Measurements from ENCODE around the gene HOXD3. TPM values are rescaled to one million over a fixed set of nuclear protein-coding genes. Genes with fewer than 3 reads are reported as not detected.

Gene HOXD3
- total and polyA plus RNA-seq, 12 donors, result 2.0 to 41.3 (median 10.6) TPM

DNA sequence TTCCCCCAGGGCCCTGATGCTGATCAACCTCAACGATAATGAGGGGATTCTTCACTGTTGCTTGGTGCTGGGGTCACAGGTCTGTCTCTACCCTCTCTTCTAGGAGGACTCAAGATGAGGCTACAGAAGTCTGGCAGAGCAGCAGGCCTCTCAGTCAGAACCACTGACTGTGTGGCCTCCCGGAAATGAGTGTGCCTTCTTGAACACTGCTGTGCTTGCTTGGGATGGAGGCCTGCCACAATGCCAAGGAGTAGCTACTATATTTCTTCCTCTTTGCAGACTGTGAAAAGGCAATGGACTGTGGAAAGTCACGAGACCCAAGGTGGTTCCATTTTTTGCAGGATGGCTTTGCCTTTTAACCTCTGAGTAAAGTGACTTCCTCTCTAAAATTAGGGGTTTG is 25.6 kb downstream of the HOXD3 start:
- Histone ChIP-seq H3K27me3 (peaks cover 3% of the 10 kb centered on the region), H3K9me3 (replicated peaks in 1 of 3) (no peaks in the 10 kb centered on the region), H3K27ac (no peak overlapping the region), H3K4me1 (replicated peaks in 1 of 2) (peaks cover 5 to 9% of the 10 kb centered on the region in 2 donors), H3K36me3 (replicated peaks in 1 of 2) (no peaks in the 10 kb centered on the region), H3K4me3 (no peak overlapping the region)
- no peak for DNase-seq
- TF ChIP-seq CTCF (IDR thresholded peaks at IDR 0.05) (no peak), POLR2A (IDR thresholded peaks at IDR 0.05) (no peak)
- intact Hi-C loops (cut with DNase I), result no loop called here
- WGBS, 4 donors, result 78 to 92% (median 86%) methylated on average over 2 to 3 of the region's 3 CpGs

DNA sequence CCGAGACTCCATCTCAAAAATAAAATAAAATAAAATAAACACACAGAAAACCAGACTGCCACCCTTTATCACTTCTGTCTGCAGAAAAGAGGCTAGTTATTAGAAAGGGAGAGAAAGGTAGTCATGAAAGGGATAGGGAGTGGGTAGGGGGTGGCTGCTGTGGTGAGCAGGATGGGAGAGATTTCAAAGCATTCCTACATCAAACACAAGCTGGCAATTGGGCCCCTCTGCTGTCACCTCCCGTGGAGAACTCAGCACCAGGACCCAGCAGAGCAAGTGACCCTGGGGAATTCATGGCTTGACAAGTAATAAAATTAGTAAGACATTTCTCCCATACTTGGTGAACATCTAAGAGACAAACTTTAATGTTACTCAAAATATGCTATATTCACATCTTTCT is 27.6 kb downstream of the HOXD3 start:
- Histone ChIP-seq H3K27me3 (peaks cover 7% of the 10 kb centered on the region), H3K4me1 (replicated peaks in 1 of 2) (peaks cover 10 to 15% of the 10 kb centered on the region in 2 donors), H3K36me3 (replicated peaks in 1 of 2) (no peaks in the 10 kb centered on the region), H3K4me3 (no peak overlapping the region), H3K27ac (no peak overlapping the region), H3K9me3 (replicated peaks in 1 of 3) (no peaks in the 10 kb centered on the region)
- no peak for DNase-seq
- 79 to 98% (median 88%) methylated on average over 2 of the region's 2 CpGs for WGBS, 4 donors
- TF ChIP-seq CTCF (IDR thresholded peaks at IDR 0.05) (no peak), POLR2A (IDR thresholded peaks at IDR 0.05) (no peak)
- intact Hi-C loops (cut with DNase I), result no loop called here

DNA sequence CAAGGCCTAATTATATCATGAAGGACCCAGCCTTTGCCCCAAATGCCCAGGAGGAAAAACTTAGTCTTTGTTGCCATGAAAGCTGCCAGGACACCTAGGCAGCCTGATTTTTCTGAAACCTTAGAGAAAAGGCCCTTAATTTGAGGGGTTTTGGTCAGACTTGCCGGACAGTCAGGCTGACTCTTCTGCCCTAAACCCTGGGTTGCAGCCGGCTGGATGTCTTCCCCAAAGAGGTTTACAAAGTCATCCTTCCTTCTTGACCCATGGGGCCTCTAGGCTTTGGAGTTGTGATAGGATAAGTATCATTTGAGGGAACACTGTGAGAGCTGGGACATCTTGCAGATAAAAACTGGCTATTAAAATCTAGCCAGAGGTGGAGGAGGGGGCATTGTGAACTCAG is 28.9 kb downstream of the HOXD3 start:
- H3K36me3 ChIP-seq (replicated peaks in 1 of 2), result no peaks in the 10 kb centered on the region
- TF ChIP-seq CTCF (IDR thresholded peaks at IDR 0.05) (no peak), POLR2A (IDR thresholded peaks at IDR 0.05) (no peak)
- intact Hi-C loops (cut with DNase I), result no loop called here
- no peak overlapping the region for H3K4me3 ChIP-seq
- H3K9me3 ChIP-seq (replicated peaks in 1 of 3), result no peaks in the 10 kb centered on the region
- no peak overlapping the region for H3K27ac ChIP-seq
- H3K4me1 ChIP-seq (replicated peaks in 1 of 2), result peaks cover 10 to 16% of the 10 kb centered on the region in 2 donors
- H3K27me3 ChIP-seq, result peaks cover 10% of the 10 kb centered on the region
- WGBS, 4 donors, result 86 to 98% (median 88%) methylated on average over 1 to 2 of the region's 2 CpGs; no CpG with 5 or more reads in 1 of the 4 donors
- DNase-seq, result no peak

DNA sequence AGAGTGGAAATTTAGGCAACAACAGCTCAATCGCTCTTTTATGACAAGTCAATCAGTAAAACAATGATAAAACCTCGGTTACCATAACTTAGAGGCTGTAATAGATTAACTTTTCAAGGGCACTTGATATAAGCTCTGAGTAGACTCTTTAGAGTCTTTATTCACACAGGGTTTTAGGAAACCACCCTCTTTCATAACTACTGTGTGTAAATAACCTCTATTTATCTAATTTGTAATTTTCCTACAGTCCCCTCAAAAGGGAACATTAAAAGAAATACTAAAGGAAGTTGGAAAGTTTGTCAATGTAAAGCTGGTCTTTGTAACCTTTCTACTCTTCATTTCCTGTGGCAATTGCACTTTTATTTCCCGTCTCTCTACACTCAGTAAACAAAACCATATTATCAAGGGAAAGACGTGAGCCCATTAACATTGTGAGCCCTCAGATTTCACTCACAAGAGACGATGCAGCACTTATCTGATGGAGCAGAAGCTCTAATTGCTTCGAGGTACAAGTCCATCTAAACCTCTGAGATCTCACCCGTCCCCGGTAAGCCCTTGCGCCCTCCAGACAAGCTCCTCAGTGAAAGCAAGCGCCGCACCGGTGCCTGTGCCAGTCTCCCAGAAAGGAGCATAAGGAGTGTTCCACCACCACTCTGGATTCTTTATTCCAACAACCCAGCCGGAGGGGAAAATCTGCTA is 30.2 kb downstream of the HOXD3 start:
- no peak for DNase-seq
- WGBS, 4 donors, result 8 to 12% (median 10%) methylated on average over 13 of the region's 13 CpGs
- TF ChIP-seq CTCF (IDR thresholded peaks at IDR 0.05), result no peak
- intact Hi-C loops (cut with DNase I), result no loop called here
- Histone ChIP-seq H3K36me3 (replicated peaks in 1 of 2) (no peaks in the 10 kb centered on the region), H3K27me3 (peaks cover 10% of the 10 kb centered on the region), H3K4me1 (replicated peaks in 1 of 2) (peaks cover 10 to 16% of the 10 kb centered on the region in 2 donors), H3K27ac (peak overlapping the region in 1 of 5 donors; percentile 14), H3K9me3 (replicated peaks in 1 of 3) (no peaks in the 10 kb centered on the region), H3K4me3 (peak overlapping the region in 3 of 4 donors; percentile 6 to 78 (median 36))
